ENCODE measurements around the gene DAD1. TPM values are rescaled to one million over a fixed set of nuclear protein-coding genes. Genes with fewer than 3 reads are reported as not detected.

The DAD1 gene
- total and polyA plus RNA-seq, 2 of the 8 experiments (the other 6 are each of a cell fraction or from before 2014, with no cell fraction given) = 131 to 440 TPM

GRCh38 chr14:22517117-22517720 is 71.8 kb downstream of the DAD1 start:
- Histone ChIP-seq H3K79me2 (ENCODE audit: control insufficient read depth in 1 of 2, insufficient read depth in 2 of 2, low read length in 2 of 2) (no peaks in the 10 kb centered on the region), H4K20me1 (replicated peaks in 1 of 2; ENCODE audit: control insufficient read depth in 1 of 2, insufficient read depth in 2 of 2, low read length in 2 of 2) (no peaks in the 10 kb centered on the region), H3K27me3 (replicated peaks in 1 of 4; ENCODE audit: control insufficient read depth in 3 of 4, extremely low read depth in 1 of 4, insufficient read depth in 3 of 4, low read length in 3 of 4) (no peaks in the 10 kb centered on the region; a peak in 1 of 7 replicates), H2AFZ (ENCODE audit: low read length) (no peak overlapping the region), H4K91ac (replicated peaks; ENCODE audit: insufficient read length, low read length) (no peak overlapping the region), H3K36me3 (ENCODE audit: control insufficient read depth in 2 of 4, insufficient read depth in 4 of 4, low read length in 3 of 4) (no peaks in the 10 kb centered on the region), H3K56ac (replicated peaks; ENCODE audit: insufficient read length, low read depth, low read length) (no peak overlapping the region), H2AK5ac (ENCODE audit: low read depth, low read length) (no peak overlapping the region), H3K9me3 (ENCODE audit: insufficient read depth in 2 of 2, low read depth in 1 of 2, low read length in 1 of 2) (no peaks in the 10 kb centered on the region), H2BK12ac (ENCODE audit: low read depth, low read length) (no peak overlapping the region), H2BK15ac (ENCODE audit: low read length) (no peak overlapping the region), H3K23ac (ENCODE audit: insufficient read length) (no peak overlapping the region), H3K14ac (ENCODE audit: insufficient read length) (no peak overlapping the region), H3K4me2 (ENCODE audit: insufficient read depth in 1 of 2, low read depth in 2 of 2, low read length in 2 of 2) (no peak overlapping the region), H3K4ac (replicated peaks; ENCODE audit: insufficient read length, low read depth, low read length) (no peak overlapping the region), H2BK5ac (ENCODE audit: low read depth, low read length) (no peak overlapping the region), H4K8ac (ENCODE audit: extremely low read depth, insufficient read depth, low read length) (no peak overlapping the region), H2BK120ac (replicated peaks; ENCODE audit: low read depth, low read length) (no peak overlapping the region), H3K18ac (ENCODE audit: extremely low read depth, low read length) (no peak overlapping the region), H3K4me3 (ENCODE audit: extremely low read depth in 1 of 4, insufficient read depth in 2 of 4, low read depth in 3 of 4, low read length in 4 of 4) (no peak overlapping the region), H3K9ac (replicated peaks in 1 of 4; ENCODE audit: extremely low read depth in 1 of 4, low read depth in 3 of 4, low read length in 3 of 4) (no peak overlapping the region), H4K5ac (ENCODE audit: insufficient read length, low read depth, low read length) (no peak overlapping the region), H3K4me1 (replicated peaks in 1 of 4; ENCODE audit: control insufficient read depth in 3 of 4, insufficient read depth in 4 of 4, low read length in 3 of 4) (no peaks in the 10 kb centered on the region), H3K79me1 (ENCODE audit: low read depth, low read length) (no peaks in the 10 kb centered on the region), H3K23me2 (ENCODE audit: low read depth, low read length) (no peaks in the 10 kb centered on the region), H2BK20ac (ENCODE audit: low read length) (no peak overlapping the region), H3K27ac (ENCODE audit: low read depth, low read length) (no peak overlapping the region)
- ChIA-PET POLR2A (ENCODE audit: partially characterized antibody) (interaction anchor here (0.6 to 1.3 kb wide), 2 partner anchors 12 to 307 kb away, joined by 3 read pairs; no protein-coding TSS in a partner anchor), CTCF (ENCODE audit: partially characterized antibody) (interaction anchor here (0.7 to 2.2 kb wide), 8 partner anchors 11 to 239 kb away, joined by 3 to 8 read pairs (median 3); no protein-coding TSS in a partner anchor)
- DNase-seq (ENCODE audit: low read depth in 1 of 2, low spot score in 2 of 2) = no peak
- no peak for FAIRE-seq
- TF ChIP-seq SP4 (IDR thresholded peaks at IDR 0.05; ENCODE audit: low read length) (no peak), TCF12 (IDR thresholded peaks at IDR 0.05; ENCODE audit: low read depth, low read length) (no peak), TBP (IDR thresholded peaks at IDR 0.05; ENCODE audit: low read depth, low read length) (no peak)
- 95% methylated on average over 7 of the region's 7 CpGs; no CpG with 5 or more reads in 1 of the 2 experiments for WGBS, 2 experiments (ENCODE audit: extremely low coverage in 1 of 2, insufficient coverage in 1 of 2, insufficient read length in 1 of 2, insufficient replicate concordance in 2 of 2, low coverage in 1 of 2, low lambda C conversion rate in 2 of 2, missing lambda C conversion rate in 1 of 2)
